Measurements from ENCODE around the gene HSD17B2. TPM values are rescaled to one million over a fixed set of nuclear protein-coding genes. Genes with fewer than 3 reads are reported as not detected.
"Not testable (repeated sequence)": the region's sequence is repeated elsewhere in the genome, so short reads cannot be mapped to it uniquely, and the experiment has no call there.

HSD17B2 gene, protein sequence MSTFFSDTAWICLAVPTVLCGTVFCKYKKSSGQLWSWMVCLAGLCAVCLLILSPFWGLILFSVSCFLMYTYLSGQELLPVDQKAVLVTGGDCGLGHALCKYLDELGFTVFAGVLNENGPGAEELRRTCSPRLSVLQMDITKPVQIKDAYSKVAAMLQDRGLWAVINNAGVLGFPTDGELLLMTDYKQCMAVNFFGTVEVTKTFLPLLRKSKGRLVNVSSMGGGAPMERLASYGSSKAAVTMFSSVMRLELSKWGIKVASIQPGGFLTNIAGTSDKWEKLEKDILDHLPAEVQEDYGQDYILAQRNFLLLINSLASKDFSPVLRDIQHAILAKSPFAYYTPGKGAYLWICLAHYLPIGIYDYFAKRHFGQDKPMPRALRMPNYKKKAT
- total RNA-seq = 0.47 TPM

DNA sequence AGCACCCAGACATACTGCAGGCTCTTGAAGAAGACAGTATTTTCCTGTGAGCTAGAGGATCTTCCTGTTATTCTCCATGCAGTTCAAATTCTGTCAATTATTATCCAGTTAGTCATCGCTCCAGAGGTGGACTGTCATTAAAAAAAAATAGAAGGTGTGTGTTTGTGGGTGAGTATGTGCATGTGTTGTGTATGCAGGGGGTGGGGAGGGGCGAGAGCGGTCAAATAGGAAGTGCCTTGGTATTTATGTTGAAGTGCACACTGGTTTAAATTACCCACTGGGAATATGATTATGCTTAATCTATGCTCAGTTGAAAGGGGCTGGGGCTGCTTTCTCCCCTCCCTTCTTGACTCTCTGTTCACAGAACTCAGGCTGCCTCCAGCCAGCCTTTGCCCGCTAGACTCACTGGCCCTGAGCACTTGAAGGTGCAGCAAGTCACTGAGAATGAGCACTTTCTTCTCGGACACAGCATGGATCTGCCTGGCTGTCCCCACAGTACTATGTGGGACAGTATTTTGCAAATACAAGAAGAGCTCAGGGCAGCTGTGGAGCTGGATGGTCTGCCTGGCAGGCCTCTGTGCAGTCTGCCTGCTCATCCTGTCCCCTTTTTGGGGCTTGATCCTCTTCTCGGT lies at the start of gene HSD17B2:
Gene HSD17B2, plus strand, starts transcription at position 273 of the 632 bp plus-strand sequence. Its CDS starts 172 bp downstream, at position 445.
- no peak for DNase-seq

DNA sequence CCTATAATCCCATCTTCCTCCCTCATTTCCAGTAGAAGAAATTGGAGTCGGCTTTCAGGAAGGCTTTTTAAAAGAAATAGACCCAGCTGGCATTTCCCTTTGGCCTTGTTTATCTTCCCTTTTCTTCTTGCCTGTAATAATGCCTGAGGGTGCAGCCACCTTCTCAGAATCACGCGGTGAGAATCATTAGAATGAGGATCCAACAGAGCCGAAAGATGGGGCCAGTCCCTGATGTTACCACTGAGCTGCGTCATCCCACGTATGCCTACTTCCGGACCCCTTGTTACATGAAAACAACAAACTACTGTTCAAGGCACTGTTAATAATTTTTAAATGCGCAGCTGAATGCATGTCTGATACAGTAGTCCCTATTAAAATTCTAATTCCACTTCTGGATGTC lies 47.9 kb upstream of the HSD17B2 start:
- DNase-seq = no peak

DNA sequence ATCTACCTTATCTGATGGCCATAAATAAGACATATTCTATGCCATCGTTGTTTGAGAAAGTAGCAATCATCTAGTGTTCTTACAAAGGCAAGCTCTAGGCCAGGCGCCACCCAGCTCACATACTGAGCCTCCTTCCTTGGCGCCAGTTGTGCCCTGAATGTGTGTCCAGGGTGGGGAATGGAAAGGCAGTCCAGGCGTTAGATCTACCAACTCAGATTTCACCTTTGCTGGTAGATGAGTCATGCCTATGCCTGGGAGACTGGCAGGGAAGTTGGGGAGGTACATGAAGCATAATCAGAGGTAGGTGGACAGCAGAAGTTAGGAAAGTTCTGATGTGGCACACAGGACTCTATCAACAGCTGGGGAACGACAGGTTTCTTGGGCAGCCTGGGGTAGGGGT lies 47.3 kb upstream of the HSD17B2 start:
- DNase-seq = no peak

DNA sequence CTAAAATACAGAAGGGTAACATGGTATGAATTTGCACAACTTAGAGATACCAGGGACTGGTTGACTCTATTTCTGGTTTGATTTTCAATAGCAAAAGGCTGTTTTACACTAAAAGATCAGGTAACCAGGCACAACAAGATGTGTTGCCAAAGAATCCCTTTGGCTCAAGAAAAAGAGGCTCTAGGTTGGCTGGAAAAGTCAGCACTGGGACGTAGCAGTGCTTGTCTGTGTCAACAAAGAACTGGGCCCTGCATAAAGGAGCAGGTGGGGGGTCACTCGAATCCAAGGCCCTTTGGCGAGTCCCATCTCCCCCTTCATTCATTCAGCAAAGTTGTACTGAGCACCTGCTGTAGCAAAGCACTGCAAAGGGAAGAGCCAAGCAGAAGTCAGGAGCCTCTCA lies 42.2 kb upstream of the HSD17B2 start:
- DNase-seq = no peak

DNA sequence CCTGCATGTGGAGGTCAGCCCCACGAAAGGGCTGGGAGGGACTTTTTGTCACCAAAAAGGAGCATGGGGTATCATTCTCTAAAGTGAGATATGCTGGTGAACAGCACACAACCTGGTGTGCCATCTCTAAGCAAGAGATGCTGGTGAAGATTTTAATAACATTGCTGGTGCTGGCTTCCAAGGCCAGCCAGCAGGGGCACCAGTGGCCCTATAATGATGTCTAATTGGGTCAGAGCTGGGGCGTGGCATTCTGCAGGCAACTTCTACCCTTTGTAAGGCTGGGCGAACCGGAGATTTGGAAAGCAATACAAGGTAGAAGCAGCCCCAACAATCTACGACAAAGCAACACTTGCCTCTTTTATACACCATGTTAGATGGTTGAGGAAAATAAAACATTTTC lies 40.6 kb upstream of the HSD17B2 start:
- DNase-seq = no peak

DNA sequence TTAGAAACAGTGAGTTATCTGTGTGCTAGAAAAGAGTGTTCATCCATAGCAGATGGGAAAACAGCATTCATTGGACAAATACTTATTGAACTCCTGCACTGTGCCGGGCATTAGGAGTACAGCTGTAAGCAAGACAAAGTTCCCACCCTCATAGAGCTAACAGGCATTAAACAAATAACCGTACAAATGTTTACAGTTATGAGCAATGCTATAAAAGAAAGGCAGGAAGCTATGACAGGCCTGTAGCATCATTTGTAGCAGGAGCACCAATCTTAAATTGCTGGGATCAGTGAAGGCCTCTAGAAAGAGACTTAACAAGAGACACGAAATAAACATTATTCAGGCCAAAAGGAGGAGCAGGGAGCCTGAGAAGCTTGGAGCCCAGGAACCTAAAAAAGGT lies 39.4 kb upstream of the HSD17B2 start:
- no peak for DNase-seq

DNA sequence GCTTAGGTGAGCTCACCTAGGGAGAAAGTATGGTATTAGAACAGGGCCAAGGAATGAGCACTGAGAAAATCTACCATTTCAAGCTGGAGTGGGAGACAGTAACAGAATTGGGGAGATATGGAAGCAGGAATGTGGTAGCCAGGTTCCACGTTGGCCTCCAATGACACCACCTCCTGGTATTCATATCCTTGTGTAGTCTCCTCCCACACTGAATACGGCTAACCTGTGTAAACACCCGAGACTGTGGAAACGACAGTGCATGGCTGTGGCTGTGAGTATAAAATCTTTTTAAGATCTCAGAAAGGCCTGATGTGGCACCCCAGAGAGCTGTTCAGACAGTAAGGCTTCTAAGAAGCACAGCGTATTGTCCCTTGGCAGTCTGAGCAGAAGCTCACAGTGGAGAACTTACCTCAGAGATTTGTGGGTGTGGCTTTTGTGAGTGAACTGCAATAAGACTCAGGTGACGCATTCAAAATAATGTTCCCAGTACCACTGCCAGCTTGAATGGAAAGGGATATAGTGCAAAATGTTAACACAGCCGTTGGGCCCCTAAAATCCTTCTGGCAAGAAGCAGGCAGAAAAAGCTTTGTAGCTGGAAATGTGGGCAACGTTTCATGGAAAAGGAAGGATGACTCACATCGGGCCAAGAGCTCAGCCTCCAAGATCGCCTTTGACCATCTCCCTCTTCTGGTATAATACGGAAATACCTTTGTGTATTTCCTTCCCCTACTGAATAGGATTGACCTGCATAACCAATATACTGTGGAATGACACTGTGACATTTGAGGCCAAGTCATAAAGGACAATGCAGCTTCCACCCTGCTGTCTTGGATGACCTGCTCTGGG lies 38.2 kb upstream of the HSD17B2 start:
- DNase-seq = no peak

DNA sequence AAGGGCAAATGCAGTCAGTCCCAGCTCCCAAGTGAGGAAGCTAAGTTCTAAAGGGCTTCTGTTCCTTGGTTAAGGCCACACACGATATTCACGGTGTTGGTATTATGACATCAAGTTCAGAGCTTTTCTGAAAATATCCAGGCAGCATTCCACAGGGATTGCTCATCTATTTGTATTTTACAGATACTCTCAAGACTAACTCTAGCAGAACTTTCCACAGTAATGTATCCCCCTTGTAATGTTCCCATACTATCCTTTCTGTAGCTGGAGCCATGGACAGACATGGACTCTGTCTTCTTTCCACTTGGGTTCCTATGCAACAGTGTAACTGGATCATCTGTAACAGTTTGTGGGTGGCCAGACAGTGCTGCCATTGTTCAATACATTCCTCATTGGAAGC lies 37.3 kb upstream of the HSD17B2 start:
- DNase-seq = no peak

DNA sequence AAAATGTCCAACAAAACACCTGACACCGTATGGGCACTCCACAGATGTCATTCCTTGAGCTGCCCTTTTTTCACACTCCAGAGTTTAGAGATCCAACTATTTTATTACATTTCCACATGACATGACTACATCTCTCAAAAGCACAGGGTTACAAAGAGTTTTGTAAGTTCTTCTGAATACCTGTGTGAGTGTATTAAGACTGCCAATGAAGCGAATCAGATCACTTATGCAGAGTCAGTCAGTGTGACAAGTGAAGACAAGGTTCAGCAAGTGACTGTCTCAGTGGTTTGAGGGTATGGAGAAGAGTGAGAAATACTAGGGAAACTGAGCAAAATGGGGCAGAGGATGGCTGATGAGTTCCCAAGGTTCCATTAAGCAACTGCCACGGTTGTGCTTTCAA lies 32.2 kb upstream of the HSD17B2 start:
- no peak for DNase-seq

DNA sequence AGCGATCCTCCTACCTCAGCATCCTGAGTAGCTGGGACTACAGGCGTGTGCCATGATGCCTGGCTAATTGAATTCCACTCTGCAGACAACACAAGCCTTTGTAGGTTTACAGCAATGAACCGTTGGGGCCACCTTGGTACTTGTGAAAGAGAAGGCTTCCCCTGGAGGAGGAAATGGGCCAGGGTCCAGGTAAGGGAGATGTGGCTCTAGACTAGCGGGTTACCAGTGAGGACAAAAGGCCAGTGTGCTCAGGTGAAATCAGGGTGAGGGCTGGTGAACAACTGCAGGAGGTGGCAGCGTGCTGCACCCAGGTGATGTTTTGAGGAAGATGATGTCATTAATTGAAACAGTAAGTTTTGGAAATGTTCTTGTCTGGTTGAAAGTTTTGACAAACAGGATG lies 30.5 kb upstream of the HSD17B2 start:
- no peak for DNase-seq

DNA sequence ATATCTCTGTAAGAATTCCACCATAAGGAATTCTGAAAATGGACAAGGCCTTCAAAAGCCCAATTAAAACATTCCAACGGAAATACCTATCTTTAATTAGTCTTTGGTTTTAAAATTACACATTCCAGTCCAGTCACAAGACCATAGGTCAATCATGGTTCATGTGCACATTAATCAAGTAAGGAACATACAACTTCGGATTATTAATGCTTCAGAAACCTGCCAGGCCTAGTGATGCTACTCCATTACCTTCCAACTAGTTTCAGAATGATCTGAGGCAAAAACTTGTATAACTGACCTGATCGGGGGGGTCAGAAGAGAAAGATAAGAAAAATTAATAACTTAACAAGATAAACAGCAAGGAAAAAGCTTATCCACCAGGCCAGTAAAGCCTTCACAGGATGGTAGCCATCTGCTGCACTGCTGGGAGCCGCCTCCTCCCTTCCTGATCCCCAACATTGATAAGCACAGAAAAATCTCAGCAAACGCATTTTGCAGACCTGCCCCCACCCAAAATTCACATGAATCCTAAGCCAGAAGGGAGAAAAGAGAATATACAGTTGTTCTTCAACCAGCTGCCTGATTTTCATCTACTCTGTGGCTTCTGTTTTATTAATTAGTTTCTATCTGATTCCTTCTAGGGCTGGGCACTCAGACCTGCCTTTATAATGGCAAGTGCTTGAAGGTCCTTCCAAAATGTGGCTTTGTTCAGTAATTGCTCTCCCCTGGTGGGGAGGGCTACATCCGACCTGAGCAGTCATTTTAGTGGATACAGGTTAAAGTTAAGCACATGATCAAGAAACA lies 29.8 kb upstream of the HSD17B2 start:
- no peak for DNase-seq

DNA sequence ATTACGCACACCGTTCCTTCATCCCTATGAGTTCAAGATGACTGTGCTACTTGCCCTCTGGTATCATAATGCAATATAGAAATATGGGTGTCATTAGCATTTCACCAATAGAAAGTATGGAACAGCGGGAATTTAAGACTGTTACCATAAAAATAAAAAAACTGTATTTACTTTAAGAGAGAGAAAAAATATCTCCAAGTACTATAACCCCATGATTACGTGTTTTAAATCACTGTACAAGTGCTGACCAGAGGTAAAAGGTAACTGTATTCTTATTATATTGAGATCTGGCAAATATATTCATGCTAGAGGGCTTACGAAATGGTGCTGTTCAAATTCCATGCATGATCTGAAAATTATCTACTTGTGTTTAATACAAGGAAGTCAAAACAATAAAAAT lies 29.0 kb upstream of the HSD17B2 start:
- DNase-seq = no peak

DNA sequence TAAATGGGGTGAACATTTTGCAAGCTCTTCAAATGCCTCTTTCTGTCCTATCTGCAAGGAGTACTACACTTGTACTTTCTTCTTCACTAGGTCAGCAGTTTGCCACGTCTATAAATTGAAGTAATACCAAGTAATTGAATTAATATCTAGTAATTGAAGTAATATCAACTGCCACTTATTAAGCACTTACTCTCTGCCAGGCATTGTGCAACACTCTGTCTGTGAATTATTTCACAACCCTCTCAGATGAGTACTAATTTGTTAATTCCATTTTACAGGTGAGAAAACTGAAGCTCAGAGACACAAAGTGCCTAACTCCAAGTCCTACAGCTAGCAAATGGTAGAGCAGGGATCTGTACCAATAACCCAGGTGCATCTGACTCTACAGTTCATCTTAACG lies 27.9 kb upstream of the HSD17B2 start:
- DNase-seq = no peak

DNA sequence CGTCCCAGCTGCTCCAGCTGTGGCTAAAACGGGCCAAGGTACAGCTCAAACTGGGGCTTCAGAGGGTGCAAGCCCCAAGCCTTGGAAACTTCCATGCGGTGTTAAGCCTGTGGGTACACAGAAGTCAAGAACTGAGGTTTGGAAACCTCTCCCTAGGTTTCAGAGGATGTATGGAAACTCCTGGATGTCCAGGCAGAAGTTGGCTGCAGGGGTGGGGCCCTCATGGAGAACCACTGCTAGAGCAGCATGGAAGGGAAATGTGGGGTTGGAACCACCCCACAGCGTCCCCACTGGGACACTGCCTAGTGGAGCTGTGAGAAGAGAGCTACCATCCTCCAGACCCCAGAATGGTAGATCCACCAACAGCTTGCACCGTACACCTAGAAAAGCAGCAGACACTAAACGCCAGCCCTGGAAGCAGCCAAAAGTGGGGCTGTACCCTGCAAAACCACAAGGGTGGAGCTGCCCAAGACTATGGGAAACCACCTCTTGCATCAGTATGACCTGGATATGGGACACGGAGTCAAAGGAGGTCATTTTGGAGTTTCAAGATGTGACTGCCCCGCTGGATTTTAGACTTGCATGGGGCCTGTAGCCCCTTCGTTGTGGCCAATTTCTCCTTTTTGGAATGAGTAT lies 26.0 kb upstream of the HSD17B2 start:
- no peak for DNase-seq

DNA sequence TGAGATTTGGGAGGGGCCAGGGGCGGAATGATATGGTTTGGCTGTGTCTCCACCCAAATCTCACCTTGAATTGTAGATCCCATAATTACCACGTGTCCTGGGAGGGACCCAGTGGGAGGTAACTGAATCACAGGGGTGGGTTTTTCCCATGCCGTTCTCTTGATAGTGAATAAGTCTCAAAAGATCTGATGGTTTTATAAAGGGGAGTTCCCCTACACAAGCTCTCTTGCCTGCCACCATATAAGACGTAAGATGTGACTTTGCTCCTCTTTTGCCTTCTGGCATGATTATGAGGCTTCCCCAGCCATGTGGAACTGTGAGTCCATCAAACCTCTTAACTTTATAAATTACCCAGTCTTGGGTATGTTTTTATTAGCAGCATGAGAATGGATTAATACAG lies 25.3 kb upstream of the HSD17B2 start:
- DNase-seq = not testable (repeated sequence)

DNA sequence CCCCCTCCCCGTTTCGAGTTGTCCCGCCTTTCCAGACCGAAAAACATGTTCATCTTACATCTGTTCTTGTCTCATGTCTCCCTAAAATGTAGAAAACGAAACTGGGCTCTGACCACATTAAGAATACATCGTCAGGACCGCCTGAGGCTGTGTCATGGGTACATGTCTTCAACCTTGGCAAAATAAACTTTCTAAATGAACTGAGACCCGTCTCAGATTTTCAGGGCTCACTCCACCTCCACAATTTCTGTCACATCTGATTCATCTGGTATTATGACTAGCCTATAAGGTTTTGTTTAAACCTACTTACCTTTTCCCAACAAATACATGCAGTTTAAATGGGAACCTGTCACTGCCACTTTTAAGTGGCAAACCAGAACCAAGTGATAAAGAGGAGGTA lies 24.4 kb upstream of the HSD17B2 start:
- no peak for DNase-seq

DNA sequence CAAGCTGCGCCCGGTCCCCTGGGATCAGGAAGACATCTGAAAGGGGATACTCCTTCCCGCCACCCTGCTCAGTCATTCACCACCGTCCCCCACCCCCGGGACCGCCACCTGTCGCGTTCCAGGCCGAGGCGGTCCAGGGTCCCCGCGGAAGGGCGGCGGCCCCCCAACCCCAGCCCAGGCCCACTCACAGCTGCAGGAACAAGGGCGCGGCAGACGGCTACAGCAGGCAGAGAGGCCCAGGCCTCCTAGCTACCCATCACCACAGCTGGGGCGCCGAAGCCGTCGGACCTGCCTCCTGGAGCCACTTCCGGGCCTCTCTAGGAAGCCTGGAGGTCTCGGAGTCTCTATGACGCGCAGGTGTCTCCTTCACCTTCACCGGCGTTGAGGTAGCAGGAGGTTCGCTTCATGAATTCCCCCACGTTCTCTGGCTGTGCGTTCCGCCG lies 23.8 kb upstream of the HSD17B2 start, which contains the start of gene SDR42E1:
Gene SDR42E1, minus strand, starts transcription at position 272 of the 443 bp plus-strand sequence. CDS start 10,612 bp downstream, outside the sequence.
- no peak for DNase-seq

DNA sequence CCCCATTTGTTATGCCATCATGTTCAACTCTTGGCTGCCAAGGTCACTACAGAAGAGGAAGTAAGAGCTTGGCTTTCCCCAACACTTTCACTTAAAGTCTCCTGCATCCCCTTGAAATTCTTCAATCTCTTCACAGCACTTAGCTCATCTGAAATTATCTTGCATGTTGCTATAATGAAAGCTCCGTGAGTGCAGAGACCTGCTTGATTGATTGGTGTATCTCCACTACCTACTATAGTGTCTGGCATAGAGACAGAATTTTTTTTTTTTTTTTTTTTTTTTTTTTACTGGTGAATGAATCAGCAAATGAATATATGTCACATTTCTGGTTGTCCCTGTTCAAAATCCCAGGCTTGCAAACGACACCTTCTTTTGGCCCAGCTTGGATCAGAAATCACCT lies 21.9 kb upstream of the HSD17B2 start:
- DNase-seq = no peak

DNA sequence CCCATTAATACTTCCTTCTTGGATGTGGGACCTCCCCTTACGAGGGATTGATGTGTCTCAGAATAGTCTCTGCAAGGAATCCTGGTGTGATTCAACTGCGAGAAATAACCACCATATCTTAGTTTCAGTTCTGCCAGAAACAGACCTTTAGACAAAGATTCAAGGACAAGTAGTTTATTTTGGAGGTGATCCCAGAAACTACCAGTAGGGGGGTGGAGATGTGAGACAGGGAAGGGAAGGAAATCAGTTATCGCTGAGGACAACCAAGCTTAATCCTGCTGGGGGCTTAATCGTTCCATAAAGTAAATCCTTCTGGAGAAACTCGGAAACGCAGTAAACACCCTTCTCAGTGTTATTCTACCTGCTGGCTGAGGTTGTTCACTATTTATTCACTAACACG lies 18.8 kb upstream of the HSD17B2 start:
- DNase-seq = no peak

DNA sequence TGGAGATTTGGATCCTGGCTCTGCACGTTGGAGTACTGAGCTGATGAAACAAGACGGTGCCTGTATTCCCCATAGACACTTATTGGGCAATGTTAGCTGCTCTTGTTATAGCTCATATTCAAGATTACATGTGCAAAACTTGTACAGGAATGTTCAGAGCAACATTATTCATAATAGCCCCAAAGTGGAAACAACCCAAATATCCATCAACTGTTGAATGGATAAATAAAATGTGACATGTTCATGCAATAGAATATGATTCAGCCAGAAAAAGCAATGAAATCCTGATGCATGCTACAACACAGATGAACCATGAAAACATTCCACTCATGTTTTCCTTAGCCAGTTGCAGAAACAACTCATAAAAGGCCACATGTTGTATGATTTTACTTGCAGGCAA lies 18.1 kb upstream of the HSD17B2 start:
- DNase-seq = no peak

DNA sequence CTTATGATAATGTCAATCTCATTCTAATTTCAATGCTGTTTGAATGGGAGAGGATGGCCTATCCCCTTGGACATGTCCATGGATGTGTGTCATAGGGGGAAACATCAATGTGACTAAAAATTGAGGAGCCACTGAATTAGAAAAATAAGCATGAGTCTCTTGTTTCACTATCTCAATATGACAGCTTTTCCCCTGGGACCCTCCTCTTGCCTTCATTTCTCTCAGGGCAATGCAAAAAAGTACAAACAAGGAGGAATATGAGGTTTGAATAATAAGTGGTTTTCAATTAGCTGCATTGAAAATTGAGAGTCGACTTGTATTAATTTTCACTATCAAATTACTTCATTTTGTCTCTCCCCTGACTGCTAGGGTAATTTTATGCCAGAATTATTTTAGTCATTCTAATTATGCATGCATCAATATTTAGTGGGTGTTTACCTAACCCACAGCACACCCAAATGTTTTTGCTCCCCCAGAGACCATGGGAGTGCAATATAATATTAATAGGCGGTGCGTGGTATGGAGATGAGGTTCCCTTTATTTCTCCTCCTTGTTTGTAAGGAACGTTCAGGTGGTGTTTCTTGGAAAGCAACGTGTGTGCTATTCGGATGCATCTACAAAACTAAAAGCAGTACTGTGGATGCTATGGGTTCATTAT lies 17.0 kb upstream of the HSD17B2 start:
- DNase-seq = no peak

Measured in occipital lobe (tissue), 2 donors.